HL-60 (cell line): ENCODE measurements around the gene BIRC7.

Source experiments
- DNase-seq, 2 experiments: peaks; one replicate each; pipeline ENCODE4 v3.0.0-alpha.2; 2010 to 2020; ENCODE audit warnings: low read depth in 1 of 2, low spot score in 1 of 2
- H3K27ac ChIP-seq: fragments of 250-450 bp; sonication (Bioruptor Pico); replicated peaks from 2 replicates; pipeline ENCODE4 v1.5.1; 2020; ENCODE audit warnings: mild to moderate bottlenecking, moderate library complexity
- H3K27me3 ChIP-seq: fragments of 250-450 bp; sonication (Bioruptor Pico); 2 replicates; pipeline ENCODE4 v1.5.1; 2021; ENCODE audit warnings: mild to moderate bottlenecking, moderate library complexity; ENCODE audit not compliant: insufficient read depth, poor library complexity, severe bottlenecking
- H3K4me3 ChIP-seq: replicated peaks from 2 replicates; pipeline ENCODE4 v1.5.1; 2011; ENCODE audit warnings: mild to moderate bottlenecking, control low read depth, low read length; ENCODE audit not compliant: insufficient read depth
- GABPA ChIP-seq: IDR thresholded peaks from 2 replicates; pipeline ENCODE4 v1.6.1; 2012; ENCODE audit warnings: low read depth
- POLR2AphosphoS5 ChIP-seq: IDR thresholded peaks from 2 replicates; pipeline ENCODE4 v1.6.1; 2012; ENCODE audit warnings: low read depth
- SPI1 ChIP-seq: IDR thresholded peaks from 2 replicates; pipeline ENCODE4 v1.6.1; 2012; ENCODE audit warnings: low read depth, mild to moderate bottlenecking, borderline replicate concordance
- TF ChIP-seq, protein P1 (sequence below): IDR thresholded peaks from 2 replicates; pipeline ENCODE4 v1.6.1; 2012; ENCODE audit warnings: low read depth; ENCODE audit not compliant: insufficient replicate concordance
- TF ChIP-seq, protein P2 (sequence below): IDR thresholded peaks from one replicate; pipeline ENCODE4 v1.5.1; 2011; ENCODE audit warnings: low read length, control low read depth, inconsistent platforms; ENCODE audit not compliant: insufficient read depth

Gene BIRC7

DNA sequence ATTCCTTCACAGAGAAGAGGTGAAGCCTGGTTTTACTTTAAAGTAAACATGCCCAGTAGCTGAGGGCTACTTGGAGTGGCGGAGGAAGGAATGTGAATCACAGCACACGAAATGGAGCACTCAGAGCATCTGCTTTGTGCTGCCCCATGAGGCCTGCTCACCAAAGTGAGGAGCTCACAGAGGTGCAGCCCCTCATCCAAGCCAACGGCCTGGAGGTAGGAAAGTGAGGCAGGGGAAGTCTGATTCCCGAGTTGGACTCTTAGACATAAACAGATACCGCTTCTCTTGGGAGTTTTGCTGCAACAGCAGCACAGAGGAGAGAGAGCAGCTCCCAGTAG is 23.3 kb upstream of the BIRC7 start:
- no peak overlapping the region for H3K4me3 ChIP-seq
- TF ChIP-seq, protein P1, sequence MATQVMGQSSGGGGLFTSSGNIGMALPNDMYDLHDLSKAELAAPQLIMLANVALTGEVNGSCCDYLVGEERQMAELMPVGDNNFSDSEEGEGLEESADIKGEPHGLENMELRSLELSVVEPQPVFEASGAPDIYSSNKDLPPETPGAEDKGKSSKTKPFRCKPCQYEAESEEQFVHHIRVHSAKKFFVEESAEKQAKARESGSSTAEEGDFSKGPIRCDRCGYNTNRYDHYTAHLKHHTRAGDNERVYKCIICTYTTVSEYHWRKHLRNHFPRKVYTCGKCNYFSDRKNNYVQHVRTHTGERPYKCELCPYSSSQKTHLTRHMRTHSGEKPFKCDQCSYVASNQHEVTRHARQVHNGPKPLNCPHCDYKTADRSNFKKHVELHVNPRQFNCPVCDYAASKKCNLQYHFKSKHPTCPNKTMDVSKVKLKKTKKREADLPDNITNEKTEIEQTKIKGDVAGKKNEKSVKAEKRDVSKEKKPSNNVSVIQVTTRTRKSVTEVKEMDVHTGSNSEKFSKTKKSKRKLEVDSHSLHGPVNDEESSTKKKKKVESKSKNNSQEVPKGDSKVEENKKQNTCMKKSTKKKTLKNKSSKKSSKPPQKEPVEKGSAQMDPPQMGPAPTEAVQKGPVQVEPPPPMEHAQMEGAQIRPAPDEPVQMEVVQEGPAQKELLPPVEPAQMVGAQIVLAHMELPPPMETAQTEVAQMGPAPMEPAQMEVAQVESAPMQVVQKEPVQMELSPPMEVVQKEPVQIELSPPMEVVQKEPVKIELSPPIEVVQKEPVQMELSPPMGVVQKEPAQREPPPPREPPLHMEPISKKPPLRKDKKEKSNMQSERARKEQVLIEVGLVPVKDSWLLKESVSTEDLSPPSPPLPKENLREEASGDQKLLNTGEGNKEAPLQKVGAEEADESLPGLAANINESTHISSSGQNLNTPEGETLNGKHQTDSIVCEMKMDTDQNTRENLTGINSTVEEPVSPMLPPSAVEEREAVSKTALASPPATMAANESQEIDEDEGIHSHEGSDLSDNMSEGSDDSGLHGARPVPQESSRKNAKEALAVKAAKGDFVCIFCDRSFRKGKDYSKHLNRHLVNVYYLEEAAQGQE: no peak
- no peak for TF ChIP-seq POLR2AphosphoS5
- no peak for TF ChIP-seq GABPA
- TF ChIP-seq, protein P2, sequence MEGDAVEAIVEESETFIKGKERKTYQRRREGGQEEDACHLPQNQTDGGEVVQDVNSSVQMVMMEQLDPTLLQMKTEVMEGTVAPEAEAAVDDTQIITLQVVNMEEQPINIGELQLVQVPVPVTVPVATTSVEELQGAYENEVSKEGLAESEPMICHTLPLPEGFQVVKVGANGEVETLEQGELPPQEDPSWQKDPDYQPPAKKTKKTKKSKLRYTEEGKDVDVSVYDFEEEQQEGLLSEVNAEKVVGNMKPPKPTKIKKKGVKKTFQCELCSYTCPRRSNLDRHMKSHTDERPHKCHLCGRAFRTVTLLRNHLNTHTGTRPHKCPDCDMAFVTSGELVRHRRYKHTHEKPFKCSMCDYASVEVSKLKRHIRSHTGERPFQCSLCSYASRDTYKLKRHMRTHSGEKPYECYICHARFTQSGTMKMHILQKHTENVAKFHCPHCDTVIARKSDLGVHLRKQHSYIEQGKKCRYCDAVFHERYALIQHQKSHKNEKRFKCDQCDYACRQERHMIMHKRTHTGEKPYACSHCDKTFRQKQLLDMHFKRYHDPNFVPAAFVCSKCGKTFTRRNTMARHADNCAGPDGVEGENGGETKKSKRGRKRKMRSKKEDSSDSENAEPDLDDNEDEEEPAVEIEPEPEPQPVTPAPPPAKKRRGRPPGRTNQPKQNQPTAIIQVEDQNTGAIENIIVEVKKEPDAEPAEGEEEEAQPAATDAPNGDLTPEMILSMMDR: no peak
- no peak for TF ChIP-seq SPI1
- H3K27ac ChIP-seq: no peak overlapping the region
- H3K27me3 ChIP-seq: no peaks in the 10 kb centered on the region
- no peak for DNase-seq

DNA sequence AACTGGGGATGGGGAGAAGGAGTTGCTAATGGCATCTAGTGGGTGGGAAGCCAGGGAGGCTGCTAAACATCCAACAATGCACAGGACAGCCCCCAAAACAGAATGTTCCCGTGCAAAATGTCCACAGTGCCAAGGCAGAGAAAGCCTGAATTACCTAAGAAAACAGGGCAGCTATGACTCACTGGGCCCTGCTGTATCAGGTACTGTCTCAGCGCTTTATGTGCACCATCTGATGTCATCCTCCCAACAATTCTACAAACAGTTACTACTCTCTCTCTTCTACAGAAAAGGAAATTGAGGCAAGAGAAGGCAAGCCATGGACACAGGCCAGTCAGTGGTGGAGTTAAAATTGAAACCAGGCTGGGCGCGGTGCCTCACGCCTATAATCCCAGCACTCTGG is 22.9 kb upstream of the BIRC7 start:
- no peak for DNase-seq
- Histone ChIP-seq H3K27ac (no peak overlapping the region), H3K27me3 (no peaks in the 10 kb centered on the region), H3K4me3 (no peak overlapping the region)
- TF ChIP-seq, protein P2: no peak
- no peak for TF ChIP-seq POLR2AphosphoS5
- TF ChIP-seq GABPA: no peak
- TF ChIP-seq, protein P1: no peak
- no peak for TF ChIP-seq SPI1

DNA sequence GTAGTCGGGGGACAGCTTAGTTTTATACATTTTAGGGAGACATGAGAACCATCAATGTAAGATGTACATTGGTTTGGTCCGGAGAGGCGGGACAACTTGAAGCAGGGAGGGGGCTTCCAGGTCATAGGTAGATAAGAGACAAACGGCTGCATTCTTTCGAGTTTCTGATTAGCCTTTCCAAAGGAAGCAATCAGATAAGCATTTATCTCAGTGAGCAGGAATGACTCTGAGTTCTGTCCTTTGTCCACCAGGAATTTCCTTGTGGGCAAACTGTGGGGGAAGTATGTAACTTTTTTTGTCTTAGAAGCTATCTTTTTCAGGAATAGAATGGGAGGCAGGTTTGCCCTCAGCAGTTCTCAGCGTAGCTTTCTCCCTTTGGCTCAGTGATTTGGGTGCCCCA is 21.2 kb upstream of the BIRC7 start:
- no peak for DNase-seq
- Histone ChIP-seq H3K27me3 (peaks cover 2% of the 10 kb centered on the region), H3K4me3 (no peak overlapping the region), H3K27ac (no peak overlapping the region)
- TF ChIP-seq, protein P2: no peak
- TF ChIP-seq, protein P1: no peak
- TF ChIP-seq POLR2AphosphoS5: no peak
- no peak for TF ChIP-seq SPI1
